ENCODE measurements around the gene MLXIP.

- TF ChIP-seq EZH2 (IDR thresholded peaks at IDR 0.05; ENCODE audit: borderline replicate concordance, low read depth, low read length, severe bottlenecking) (no peak), CTCF (IDR thresholded peaks at IDR 0.05; ENCODE audit: extremely low read depth in 1 of 2, insufficient read depth in 1 of 2, low read depth in 1 of 2, low read length in 2 of 2) (no peak), POLR2AphosphoS5 (IDR thresholded peaks at IDR 0.05; ENCODE audit: insufficient read depth, low read depth, low read length) (no peak), POLR2A (IDR thresholded peaks at IDR 0.05; ENCODE audit: low read depth, low read length) (no peak), MYC (IDR thresholded peaks at IDR 0.05; ENCODE audit: low read depth, low read length) (no peak)
These were observed 89.9 kb downstream of the MLXIP start for GRCh38 chr12:122168492-122168891.

All from endothelial cell of umbilical vein (primary cell).